Psoas muscle (tissue), 8 donors: ENCODE measurements around the gene CHST7. TPM values are rescaled to one million over a fixed set of nuclear protein-coding genes. Genes with fewer than 3 reads are reported as not detected.

Source experiments
- ATAC-seq, 4 donors: fragments of 200-7000 bp; cut with Tn5 transposase; one replicate each; pipeline ENCODE4 v1.9.1; 2020; ENCODE audit warnings: moderate library complexity in 3 of 4, mild to moderate bottlenecking in 2 of 4
- DNase-seq, 2 donors: peaks; one replicate each; pipeline ENCODE4 v3.0.0-alpha.2; 2020
- H3K27ac ChIP-seq: fragments of 200-600 bp; one replicate; pipeline ENCODE4 v1.8.0; 2022
- H3K27me3 ChIP-seq, 3 donors: fragments of 200-600 bp in 1 of 3; one replicate each; pipeline versions ENCODE4 v1.6.1 to v1.8.0; 2013 to 2022; ENCODE audit warnings: low read length in 2 of 3, mild to moderate bottlenecking in 2 of 3, moderate library complexity in 1 of 3; ENCODE audit not compliant: insufficient read depth in 3 of 3
- H3K36me3 ChIP-seq, 2 donors: fragments of 200-600 bp in 1 of 2; one replicate each; pipeline versions ENCODE4 v1.6.1 to v1.8.0; 2013 to 2022; ENCODE audit warnings: low read depth in 1 of 2, mild to moderate bottlenecking in 1 of 2, moderate library complexity in 1 of 2; ENCODE audit not compliant: insufficient read depth in 1 of 2
- H3K4me1 ChIP-seq: fragments of 200-600 bp; one replicate; pipeline ENCODE4 v1.8.0; 2022
- H3K4me3 ChIP-seq: fragments of 200-600 bp; one replicate; pipeline ENCODE4 v1.8.0; 2022; ENCODE audit warnings: mild to moderate bottlenecking
- H3K9me3 ChIP-seq: fragments of 200-600 bp; one replicate; pipeline ENCODE4 v1.8.0; 2022
- CTCF ChIP-seq: fragments of 200-600 bp; IDR thresholded peaks from one replicate; pipeline ENCODE4 v1.8.0; 2022; ENCODE audit warnings: antibody characterized with exemption
- WGBS, 3 donors: extraction: QIAGEN DNeasy Blood & Tissue Kit; methylation state at CpG; one replicate each; pipeline versions ENCODE4 v1.1.6 to v1.1.7; 2013; 5-methylcytosine and 5-hydroxymethylcytosine counted together
- intact Hi-C, 2 donors: fragments of 100-400 bp; cut with DNase I; formaldehyde crosslinking; loops; one replicate each; pipeline versions ENCODE4 v1.11.0 to v1.14.2; 2022
- polyA plus RNA-seq, 3 donors: library from polyadenylated mRNA; stranded (reverse); fragments of 200-250 nt; gene quantifications; one replicate each; pipeline ENCODE4 v1.2.3, GENCODE V29; 2013
- total RNA-seq, 4 donors: library from RNA; stranded (reverse); fragmentation: NEBNext Ultra II Directional in 2 of 4; extraction: Animal tissue kit (Norgen Biotek cat#: 25700) in 2 of 4; gene quantifications; one replicate each; pipeline versions ENCODE4 v1.2.1 to v1.2.4, GENCODE V29; 2021 to 2023
- donor health status: healthy with polysubstance abuse.
- donor health status: DM: no; HTN: no; CAD: no; lungs with moderate emphysema.
- donor health status: Bipolar disorder and iron deficiency.
- donor health status: healthy.
- donor health status: DM: yes; HTN: yes; CAD: no.
- donor health status: DM: no; HTN: no; CAD: no.
- donor health status: DM: no; HTN: no; CAD: no.
- donor health status: DM: yes; HTN: yes; CAD: no.

Gene CHST7
- total and polyA plus RNA-seq, 7 donors = 1.6 to 9.9 (median 2.1) TPM

GRCh38 chrX:46635186-46635585, 61.6 kb downstream of the CHST7 start:
- H3K4me1 ChIP-seq = no peaks in the 10 kb centered on the region
- peaks cover 0 to 5% (median 0%) of the 10 kb centered on the region in 3 donors for H3K27me3 ChIP-seq
- no peaks in the 10 kb centered on the region for H3K9me3 ChIP-seq
- H3K4me3 ChIP-seq = no peak overlapping the region
- no peak overlapping the region for H3K27ac ChIP-seq
- DNase-seq (no peak), ATAC-seq (no peak)
- intact Hi-C loops = no loop called here
- H3K36me3 ChIP-seq = no peaks in the 10 kb centered on the region
- WGBS, 3 donors = 76 to 96% (median 87%) methylated on average over 2 of the region's 2 CpGs
- no peak for TF ChIP-seq CTCF

- TF ChIP-seq CTCF = no peak
- Histone ChIP-seq H3K4me1 (no peaks in the 10 kb centered on the region), H3K27me3 (peaks cover 0 to 5% (median 0%) of the 10 kb centered on the region in 3 donors), H3K36me3 (no peaks in the 10 kb centered on the region), H3K27ac (no peak overlapping the region), H3K4me3 (no peak overlapping the region), H3K9me3 (no peaks in the 10 kb centered on the region)
- ATAC-seq = no peak
- DNase-seq = no peak
- intact Hi-C loops = no loop called here
- WGBS, 3 donors = 73 to 87% (median 84%) methylated on average over 6 of the region's 6 CpGs
Measured at GRCh38 chrX:46636223-46636622, 62.7 kb downstream of the CHST7 start.

DNA sequence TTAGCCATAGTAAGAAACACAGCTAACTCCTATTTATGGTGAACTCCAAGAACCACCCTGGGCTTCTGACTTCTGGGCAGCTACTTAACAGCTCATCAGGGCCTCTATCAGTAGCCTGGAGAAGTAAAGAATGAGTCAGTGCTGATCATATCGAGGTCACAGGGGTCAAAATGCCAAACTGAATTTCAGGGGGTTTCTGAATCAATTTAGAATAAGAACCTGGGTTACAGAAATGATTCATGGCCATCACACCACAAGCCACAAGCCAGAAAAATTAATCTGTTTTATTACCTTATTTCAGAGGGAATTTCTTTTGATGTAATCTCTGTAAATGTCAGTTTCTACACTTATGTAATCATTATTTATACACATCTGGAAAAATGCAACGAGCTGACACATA, 64.4 kb downstream of the CHST7 start:
- H3K4me3 ChIP-seq = no peak overlapping the region
- 43 to 77% (median 67%) methylated on average over 2 of the region's 2 CpGs for WGBS, 3 donors
- H3K4me1 ChIP-seq = no peaks in the 10 kb centered on the region
- no peaks in the 10 kb centered on the region for H3K9me3 ChIP-seq
- intact Hi-C loops = no loop called here
- DNase-seq (no peak), ATAC-seq (no peak)
- no peak overlapping the region for H3K27ac ChIP-seq
- no peak for TF ChIP-seq CTCF
- no peaks in the 10 kb centered on the region for H3K36me3 ChIP-seq
- H3K27me3 ChIP-seq = peaks cover 0 to 5% (median 0%) of the 10 kb centered on the region in 3 donors

- Histone ChIP-seq H3K4me1 (no peaks in the 10 kb centered on the region), H3K36me3 (no peaks in the 10 kb centered on the region), H3K27me3 (no peaks in the 10 kb centered on the region), H3K4me3 (no peak overlapping the region), H3K27ac (no peak overlapping the region), H3K9me3 (no peaks in the 10 kb centered on the region)
- 38 to 44% (median 38%) methylated on average over 4 of the region's 4 CpGs for WGBS, 3 donors
- intact Hi-C loops = loop anchor here in 1 of 2 donors (5.0 kb wide), 1 partner anchor 70 kb away; the partner anchor contains the start of gene CHST7
- peak in 1 of 4 donors; percentile 48 for ATAC-seq
- no peak for DNase-seq
- peak; percentile 25 for TF ChIP-seq CTCF
Measured at GRCh38 chrX:46642145-46642544, 68.6 kb downstream of the CHST7 start.

GRCh38 chrX:46643636-46644035, 70.1 kb downstream of the CHST7 start:
- intact Hi-C loops = loop anchor here in 1 of 2 donors (5.0 kb wide), 1 partner anchor 71 kb away; the partner anchor contains the start of gene CHST7
- no peak for TF ChIP-seq CTCF
- ATAC-seq = no peak

More at GRCh38 chrX:46643636-46644035, 70.1 kb downstream of the CHST7 start:
- no peaks in the 10 kb centered on the region for H3K4me1 ChIP-seq
- no peaks in the 10 kb centered on the region for H3K27me3 ChIP-seq
- WGBS, 3 donors = 78 to 92% (median 88%) methylated on average over 3 of the region's 3 CpGs
- DNase-seq = no peak
- no peak overlapping the region for H3K27ac ChIP-seq
- H3K36me3 ChIP-seq = no peaks in the 10 kb centered on the region
- no peaks in the 10 kb centered on the region for H3K9me3 ChIP-seq
- H3K4me3 ChIP-seq = no peak overlapping the region
